ENCODE results near the gene KLHL40. TPM values are rescaled to one million over a fixed set of nuclear protein-coding genes. Genes with fewer than 3 reads are reported as not detected.
A peak's percentile ranks its signal among the peaks of the same experiment; 100 is the strongest.

KLHL40 gene
- polyA plus RNA-seq, 6 donors from 2014 or later: not detected

- Mint-ChIP-seq H3K9me3 (peaks cover 0 to 2% (median 0%) of the 10 kb centered on the region in 7 donors), H3K27me3 (peaks cover 0 to 24% (median 17%) of the 10 kb centered on the region in 3 donors), H3K27ac (peak overlapping the region in 3 of 6 donors; percentile 40 to 84 (median 59)), H3K4me3 (peak overlapping the region in 7 of 8 donors; percentile 67 to 93 (median 89)), H3K36me3 (peaks cover 0 to 9% of the 10 kb centered on the region in 2 donors), H3K4me1 (peaks cover 20 to 24% (median 22%) of the 10 kb centered on the region in 3 donors)
- no peak for ATAC-seq (ENCODE audit: low read depth in 2 of 2)
- no peak for DNase-seq
Measured at GRCh38 chr3:42653303-42653559, 32.1 kb upstream of the KLHL40 start.

- DNase-seq (no peak), ATAC-seq (ENCODE audit: low read depth in 2 of 2) (peak; percentile 13 to 35)
- Mint-ChIP-seq H3K9me3 (peaks cover 0 to 2% (median 0%) of the 10 kb centered on the region in 7 donors), H3K4me1 (peaks cover 22 to 25% (median 24%) of the 10 kb centered on the region in 3 donors), H3K36me3 (peaks cover 0 to 9% of the 10 kb centered on the region in 2 donors), H3K4me3 (peak within 1 kb of the TSS; percentile 67 to 93 (median 89)), H3K27ac (peak within 1 kb of the TSS in 5 of 6 donors; percentile 40 to 87 (median 80)), H3K27me3 (peaks cover 0 to 24% (median 17%) of the 10 kb centered on the region in 3 donors)
Measured at GRCh38 chr3:42653560-42654330, 31.6 kb upstream of the KLHL40 start, which contains the start of gene ZBTB47. TSS of gene ZBTB47 (plus strand) at chr3:42653697. CDS start at chr3:42658356, 4,659 bp downstream.

GRCh38 chr3:42654331-42655201 lies 30.8 kb upstream of the KLHL40 start:
- H3K27ac Mint-ChIP-seq: peak overlapping the region in 1 of 6 donors; percentile 20
- peaks cover 0 to 24% (median 17%) of the 10 kb centered on the region in 3 donors for H3K27me3 Mint-ChIP-seq
- peaks cover 0 to under 1% of the 10 kb centered on the region in 2 donors for H3K36me3 Mint-ChIP-seq
- peaks cover 22 to 27% (median 24%) of the 10 kb centered on the region in 3 donors for H3K4me1 Mint-ChIP-seq
- ATAC-seq (ENCODE audit: low read depth in 2 of 2) (peak; percentile 50 to 54), DNase-seq (no peak)
- H3K4me3 Mint-ChIP-seq: peak overlapping the region in 7 of 8 donors; percentile 39 to 89 (median 58)
- H3K9me3 Mint-ChIP-seq: peaks cover 0 to 2% (median 0%) of the 10 kb centered on the region in 7 donors

DNA sequence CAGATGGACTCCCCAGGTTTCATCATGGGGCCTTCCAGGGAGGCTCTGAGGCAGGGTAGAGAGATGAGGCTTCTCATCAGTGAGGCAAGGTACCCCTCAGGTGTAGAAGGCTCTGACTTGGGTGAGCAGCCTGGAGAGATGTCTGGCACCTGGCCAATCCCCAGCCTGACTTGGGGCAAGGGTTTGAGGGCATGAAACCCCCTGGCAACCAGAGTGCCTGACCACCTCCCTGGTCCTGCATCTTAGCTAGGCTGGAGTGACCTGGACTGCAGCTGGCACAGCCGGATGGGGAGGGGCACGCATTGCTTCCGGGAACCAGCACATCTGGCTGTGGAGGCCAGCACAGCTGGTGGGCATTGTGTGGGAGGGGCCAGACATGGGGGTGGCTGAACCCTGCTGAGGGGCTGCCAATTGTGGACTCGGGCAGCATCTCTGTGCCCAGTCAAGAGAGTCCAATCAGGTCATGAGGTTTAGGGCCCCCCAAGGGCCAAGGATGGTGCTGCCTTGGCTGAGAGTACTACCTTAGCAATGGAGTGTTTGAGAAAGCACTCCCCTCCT lies 29.9 kb upstream of the KLHL40 start:
- Mint-ChIP-seq H3K4me1 (peaks cover 22 to 27% (median 24%) of the 10 kb centered on the region in 3 donors), H3K27ac (peak overlapping the region in 2 of 6 donors; percentile 6 to 20), H3K27me3 (peaks cover 0 to 24% (median 17%) of the 10 kb centered on the region in 3 donors), H3K9me3 (peaks cover 0 to 2% (median 0%) of the 10 kb centered on the region in 7 donors), H3K36me3 (no peaks in the 10 kb centered on the region), H3K4me3 (peak overlapping the region in 5 of 8 donors; percentile 37 to 58 (median 53))
- DNase-seq: no peak
- no peak for ATAC-seq (ENCODE audit: low read depth in 2 of 2)

GRCh38 chr3:42655980-42656679 lies 29.2 kb upstream of the KLHL40 start:
- H3K9me3 Mint-ChIP-seq: peaks cover 0 to 2% (median 0%) of the 10 kb centered on the region in 7 donors

GRCh38 chr3:42656680-42657610 lies 28.4 kb upstream of the KLHL40 start:
- H3K27ac Mint-ChIP-seq: peak overlapping the region in 1 of 6 donors; percentile 42
- peaks cover 0 to 2% (median 0%) of the 10 kb centered on the region in 7 donors for H3K9me3 Mint-ChIP-seq
- H3K4me3 Mint-ChIP-seq: no peak overlapping the region
- peaks cover 0 to 17% (median 16%) of the 10 kb centered on the region in 3 donors for H3K27me3 Mint-ChIP-seq
- ATAC-seq (ENCODE audit: low read depth in 2 of 2) (no peak), DNase-seq (no peak)
- peaks cover 18 to 33% (median 22%) of the 10 kb centered on the region in 3 donors for H3K4me1 Mint-ChIP-seq
- H3K36me3 Mint-ChIP-seq: no peaks in the 10 kb centered on the region

More at GRCh38 chr3:42655980-42656679, 29.2 kb upstream of the KLHL40 start:
- Mint-ChIP-seq H3K27me3 (peaks cover 0 to 24% (median 17%) of the 10 kb centered on the region in 3 donors), H3K36me3 (no peaks in the 10 kb centered on the region), H3K4me3 (peak overlapping the region in 3 of 8 donors; percentile 9 to 57 (median 37)), H3K4me1 (peaks cover 22 to 33% (median 24%) of the 10 kb centered on the region in 3 donors), H3K27ac (peak overlapping the region in 2 of 6 donors; percentile 6 to 62)
- ATAC-seq (ENCODE audit: low read depth in 2 of 2): no peak
- no peak for DNase-seq

- H3K27ac Mint-ChIP-seq: peak overlapping the region in 1 of 6 donors; percentile 42
- H3K9me3 Mint-ChIP-seq: peaks cover 0 to 2% (median 0%) of the 10 kb centered on the region in 7 donors
Measured at GRCh38 chr3:42657675-42658074, 27.7 kb upstream of the KLHL40 start.

GRCh38 chr3:42658091-42658770 lies 27.1 kb upstream of the KLHL40 start:
- Mint-ChIP-seq H3K27me3 (peaks cover 0 to 8% (median 3%) of the 10 kb centered on the region in 3 donors), H3K27ac (no peak overlapping the region), H3K4me1 (peaks cover 5 to 28% (median 10%) of the 10 kb centered on the region in 3 donors), H3K9me3 (no peaks in the 10 kb centered on the region), H3K36me3 (no peaks in the 10 kb centered on the region), H3K4me3 (no peak overlapping the region)
- ATAC-seq (ENCODE audit: low read depth in 2 of 2) (no peak), DNase-seq (no peak)

More at GRCh38 chr3:42657675-42658074, 27.7 kb upstream of the KLHL40 start:
- Mint-ChIP-seq H3K27me3 (peaks cover 0 to 13% (median 8%) of the 10 kb centered on the region in 3 donors), H3K4me1 (peaks cover 10 to 29% (median 15%) of the 10 kb centered on the region in 3 donors), H3K36me3 (no peaks in the 10 kb centered on the region), H3K4me3 (no peak overlapping the region)
- ATAC-seq (ENCODE audit: low read depth in 2 of 2) (no peak), DNase-seq (no peak)

DNA sequence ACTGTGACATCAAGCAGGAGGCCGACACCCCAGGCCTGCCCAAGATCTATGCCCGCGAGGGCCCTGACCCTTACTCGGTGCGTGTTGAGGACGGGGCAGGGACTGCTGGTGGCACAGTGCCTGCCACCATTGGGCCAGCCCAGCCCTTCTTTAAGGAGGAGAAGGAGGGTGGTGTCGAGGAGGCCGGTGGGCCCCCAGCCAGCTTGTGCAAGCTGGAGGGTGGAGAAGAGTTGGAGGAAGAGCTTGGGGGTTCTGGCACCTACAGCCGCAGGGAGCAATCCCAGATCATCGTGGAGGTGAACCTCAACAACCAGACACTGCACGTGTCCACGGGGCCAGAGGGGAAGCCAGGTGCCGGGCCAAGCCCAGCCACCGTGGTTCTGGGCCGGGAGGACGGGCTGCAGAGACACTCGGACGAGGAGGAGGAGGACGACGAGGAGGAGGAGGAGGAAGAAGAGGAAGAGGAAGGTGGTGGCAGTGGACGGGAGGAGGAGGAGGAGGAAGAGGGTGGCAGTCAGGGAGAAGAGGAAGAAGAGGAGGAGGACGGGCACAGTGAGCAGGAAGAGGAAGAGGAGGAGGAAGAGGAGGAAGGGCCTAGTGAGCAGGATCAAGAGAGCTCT lies 26.5 kb upstream of the KLHL40 start:
- no peaks in the 10 kb centered on the region for H3K9me3 Mint-ChIP-seq
- no peak for ATAC-seq (ENCODE audit: low read depth in 2 of 2)
- no peak overlapping the region for H3K4me3 Mint-ChIP-seq
- DNase-seq: no peak
- peak overlapping the region in 1 of 6 donors; percentile 59 for H3K27ac Mint-ChIP-seq
- H3K4me1 Mint-ChIP-seq: peaks cover 7 to 28% (median 11%) of the 10 kb centered on the region in 3 donors
- H3K36me3 Mint-ChIP-seq: no peaks in the 10 kb centered on the region
- peaks cover 0 to 1% (median 0%) of the 10 kb centered on the region in 3 donors for H3K27me3 Mint-ChIP-seq

- Mint-ChIP-seq H3K27me3 (no peaks in the 10 kb centered on the region), H3K36me3 (no peaks in the 10 kb centered on the region), H3K4me1 (peaks cover 10 to 31% (median 14%) of the 10 kb centered on the region in 3 donors), H3K27ac (peak overlapping the region in 2 of 6 donors; percentile 46 to 82), H3K4me3 (no peak overlapping the region), H3K9me3 (no peaks in the 10 kb centered on the region)
- ATAC-seq (ENCODE audit: low read depth in 2 of 2) (no peak), DNase-seq (no peak)
Measured at GRCh38 chr3:42659451-42660130, 25.7 kb upstream of the KLHL40 start.
